OCI-LY3 (cell line): Measurements from ENCODE around the gene DNAJC18.
"Not testable (repeated sequence)": the region's sequence is repeated elsewhere in the genome, so short reads cannot be mapped to it uniquely, and the experiment has no call there.

ENCODE experiments used
- H2AFZ ChIP-seq: fragments of 200-600, 300-600 bp; shearing (Covaris generic); 2 replicates; pipeline ENCODE4 v1.6.0; 2014; ENCODE audit warnings: antibody characterized with exemption, low read depth, low read length
- H3K27ac ChIP-seq: fragments of 200-600, 300-600 bp; sonication (generic); 2 replicates; pipeline ENCODE4 v1.5.1; 2014; ENCODE audit warnings: mild to moderate bottlenecking, low read length, moderate library complexity, mixed read lengths
- H3K27me3 ChIP-seq: fragments of 200-600, 300-600 bp; sonication (generic); 2 replicates; pipeline ENCODE4 v1.6.1; 2014; ENCODE audit warnings: low read depth, low read length, mixed read lengths
- H3K36me3 ChIP-seq: fragments of 200-600, 300-600 bp; sonication (generic); replicated peaks from 2 replicates; pipeline ENCODE3; 2014; ENCODE audit warnings: low read depth, low read length, mixed read lengths
- H3K4me1 ChIP-seq: fragments of 300-600, 200-600 bp; sonication (generic); 2 replicates; pipeline ENCODE4 v1.6.1; 2014; ENCODE audit warnings: low read length, mixed read lengths
- H3K4me2 ChIP-seq: fragments of 200-600, 300-600 bp; sonication (generic); 2 replicates; pipeline ENCODE4 v1.6.1; 2014; ENCODE audit warnings: low read length, mixed read lengths
- H3K4me3 ChIP-seq: fragments of 300-600, 200-600 bp; sonication (generic); 2 replicates; pipeline ENCODE4 v1.5.1; 2014; ENCODE audit warnings: antibody characterized with exemption, mild to moderate bottlenecking, low read length, moderate library complexity
- H3K79me2 ChIP-seq: fragments of 300-600, 200-600 bp; shearing (Covaris generic); 2 replicates; pipeline ENCODE4 v1.6.1; 2014; ENCODE audit warnings: mild to moderate bottlenecking, low read length, mixed read lengths
- H3K9ac ChIP-seq: fragments of 300-600, 200-600 bp; shearing (Covaris generic); 2 replicates; pipeline ENCODE4 v1.6.0; 2014; ENCODE audit warnings: mild to moderate bottlenecking, low read length, moderate library complexity
- H3K9me3 ChIP-seq: fragments of 200-600, 300-600 bp; shearing (Covaris generic); 2 replicates; pipeline ENCODE4 v1.6.1; 2014; ENCODE audit warnings: low read length, mixed read lengths; ENCODE audit not compliant: insufficient read depth
- H4K20me1 ChIP-seq: fragments of 200-600, 300-600 bp; sonication (generic); 2 replicates; pipeline ENCODE4 v1.6.1; 2016; ENCODE audit warnings: low read length, mixed read lengths; ENCODE audit not compliant: insufficient read depth
- EZH2phosphoT487 ChIP-seq: fragments of 200-600 bp; shearing (Covaris generic); IDR thresholded peaks from 2 replicates; pipeline ENCODE4 v1.6.1; 2018; ENCODE audit warnings: antibody characterized with exemption, mixed run types, low read depth
- TF ChIP-seq, protein P1 (sequence below): fragments of 200-600, 300-600 bp; sonication (generic); IDR thresholded peaks from 2 replicates; pipeline ENCODE4 v1.5.1; 2014; ENCODE audit warnings: antibody characterized with exemption, low read length, low read depth

Gene DNAJC18

GRCh38 chr5:139482050-139482889 is 42.9 kb upstream of the DNAJC18 start, which contains the start of gene STING1:
TSS of gene STING1 (minus strand) at chr5:139482758. CDS start at chr5:139481704, 1,054 bp downstream.
- TF ChIP-seq, protein P1, sequence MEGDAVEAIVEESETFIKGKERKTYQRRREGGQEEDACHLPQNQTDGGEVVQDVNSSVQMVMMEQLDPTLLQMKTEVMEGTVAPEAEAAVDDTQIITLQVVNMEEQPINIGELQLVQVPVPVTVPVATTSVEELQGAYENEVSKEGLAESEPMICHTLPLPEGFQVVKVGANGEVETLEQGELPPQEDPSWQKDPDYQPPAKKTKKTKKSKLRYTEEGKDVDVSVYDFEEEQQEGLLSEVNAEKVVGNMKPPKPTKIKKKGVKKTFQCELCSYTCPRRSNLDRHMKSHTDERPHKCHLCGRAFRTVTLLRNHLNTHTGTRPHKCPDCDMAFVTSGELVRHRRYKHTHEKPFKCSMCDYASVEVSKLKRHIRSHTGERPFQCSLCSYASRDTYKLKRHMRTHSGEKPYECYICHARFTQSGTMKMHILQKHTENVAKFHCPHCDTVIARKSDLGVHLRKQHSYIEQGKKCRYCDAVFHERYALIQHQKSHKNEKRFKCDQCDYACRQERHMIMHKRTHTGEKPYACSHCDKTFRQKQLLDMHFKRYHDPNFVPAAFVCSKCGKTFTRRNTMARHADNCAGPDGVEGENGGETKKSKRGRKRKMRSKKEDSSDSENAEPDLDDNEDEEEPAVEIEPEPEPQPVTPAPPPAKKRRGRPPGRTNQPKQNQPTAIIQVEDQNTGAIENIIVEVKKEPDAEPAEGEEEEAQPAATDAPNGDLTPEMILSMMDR: no peak
- TF ChIP-seq EZH2phosphoT487: no peak
- Histone ChIP-seq H3K4me1 (peaks cover 6% of the 10 kb centered on the region; the same call in 1 of the 2 replicates), H3K27me3 (no peaks in the 10 kb centered on the region), H3K4me2 (no peak within 1 kb of the TSS), H3K27ac (no peak within 1 kb of the TSS), H2AFZ (peak within 1 kb of the TSS; percentile 74; the same call in 1 of the 2 replicates), H3K9me3 (no peaks in the 10 kb centered on the region), H4K20me1 (no peaks in the 10 kb centered on the region), H3K79me2 (no peaks in the 10 kb centered on the region), H3K9ac (no peak within 1 kb of the TSS), H3K36me3 (no peaks in the 10 kb centered on the region), H3K4me3 (no peak within 1 kb of the TSS)

DNA sequence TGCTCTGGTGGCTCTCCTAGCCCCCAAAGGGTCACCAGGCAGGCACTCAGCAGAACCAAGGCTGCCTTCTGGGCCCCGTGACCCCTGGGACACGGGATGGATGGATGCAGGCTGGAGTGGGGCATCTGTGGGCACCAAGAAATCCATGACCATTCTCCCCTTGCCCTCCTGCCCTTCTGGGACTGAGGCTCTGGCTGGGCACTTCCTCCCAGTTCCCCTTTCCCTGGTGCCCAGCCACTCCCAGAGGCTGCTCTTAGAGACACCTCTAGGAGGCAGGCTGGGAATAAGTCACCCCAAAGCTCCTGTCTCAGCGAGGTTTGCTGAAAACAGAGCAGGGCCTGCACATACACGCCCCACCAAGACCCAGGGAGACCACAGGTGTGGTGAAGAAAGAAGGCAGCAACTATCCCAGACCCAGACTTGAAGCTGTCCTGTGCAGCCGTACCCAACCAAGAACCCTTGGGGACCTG is 42.3 kb upstream of the DNAJC18 start:
- no peaks in the 10 kb centered on the region for H3K27me3 ChIP-seq
- no peak for TF ChIP-seq EZH2phosphoT487
- TF ChIP-seq, protein P1: no peak
- H2AFZ ChIP-seq: no peak overlapping the region
- no peaks in the 10 kb centered on the region for H3K9me3 ChIP-seq
- no peaks in the 10 kb centered on the region for H3K36me3 ChIP-seq
- H3K9ac ChIP-seq: no peak overlapping the region
- no peak overlapping the region for H3K27ac ChIP-seq
- H3K4me1 ChIP-seq: peaks cover 6% of the 10 kb centered on the region; the same call in 1 of the 2 replicates
- no peak overlapping the region for H3K4me2 ChIP-seq
- no peaks in the 10 kb centered on the region for H3K79me2 ChIP-seq
- H4K20me1 ChIP-seq: no peaks in the 10 kb centered on the region
- no peak overlapping the region for H3K4me3 ChIP-seq

GRCh38 chr5:139481122-139481533 is 41.8 kb upstream of the DNAJC18 start:
- Histone ChIP-seq H4K20me1 (no peaks in the 10 kb centered on the region), H3K4me2 (no peak overlapping the region), H3K4me3 (no peak overlapping the region), H3K4me1 (peaks cover 6% of the 10 kb centered on the region; the same call in 1 of the 2 replicates), H3K9ac (no peak overlapping the region), H2AFZ (no peak overlapping the region), H3K79me2 (no peaks in the 10 kb centered on the region), H3K27me3 (no peaks in the 10 kb centered on the region), H3K9me3 (no peaks in the 10 kb centered on the region), H3K27ac (no peak overlapping the region), H3K36me3 (no peaks in the 10 kb centered on the region)
- no peak for TF ChIP-seq EZH2phosphoT487
- TF ChIP-seq, protein P1: no peak

GRCh38 chr5:139479729-139480128 is 40.4 kb upstream of the DNAJC18 start:
- H4K20me1 ChIP-seq, H3K36me3 ChIP-seq, H3K4me2 ChIP-seq: not testable (repeated sequence)

GRCh38 chr5:139478657-139479423 is 39.5 kb upstream of the DNAJC18 start:
- H2AFZ ChIP-seq, H3K4me1 ChIP-seq, H3K9ac ChIP-seq, H3K79me2 ChIP-seq, H3K4me2 ChIP-seq, H3K36me3 ChIP-seq, H3K27me3 ChIP-seq, H3K4me3 ChIP-seq, H3K9me3 ChIP-seq, H3K27ac ChIP-seq, H4K20me1 ChIP-seq: not testable (repeated sequence)

More at GRCh38 chr5:139479729-139480128, 40.4 kb upstream of the DNAJC18 start:
- H3K4me3 ChIP-seq, H3K27me3 ChIP-seq, H3K9me3 ChIP-seq, H3K4me1 ChIP-seq, H3K9ac ChIP-seq, H3K79me2 ChIP-seq, H2AFZ ChIP-seq, H3K27ac ChIP-seq: not testable (repeated sequence)
